Tibial nerve (tissue), 3 donors: ENCODE results near the gene KIF1B.

Experiments
- EP300 ChIP-seq, 2 donors: sonication (generic); formaldehyde crosslinking; IDR thresholded peaks; one replicate each; pipeline ENCODE4 v1.6.1; 2017; ENCODE audit warnings: antibody characterized with exemption in 2 of 2, mild to moderate bottlenecking in 1 of 2
- POLR2A ChIP-seq, 2 donors: fragments of 450-650 bp; IDR thresholded peaks; one replicate each; pipeline ENCODE4 v1.6.1; 2017; ENCODE audit warnings: antibody characterized with exemption in 2 of 2, mild to moderate bottlenecking in 2 of 2, moderate library complexity in 2 of 2

- TF ChIP-seq POLR2A (IDR thresholded peaks at IDR 0.05), result no peak
- TF ChIP-seq EP300 (IDR thresholded peaks at IDR 0.05), result no peak
Observed at GRCh38 chr1:10267319-10267718, 56.9 kb downstream of the KIF1B start.
